ENCODE results near the gene LAMB4. TPM values are rescaled to one million over a fixed set of nuclear protein-coding genes. Genes with fewer than 3 reads are reported as not detected.

The LAMB4 gene
- total RNA-seq, 3 donors from 2014 or later = not detected

DNA sequence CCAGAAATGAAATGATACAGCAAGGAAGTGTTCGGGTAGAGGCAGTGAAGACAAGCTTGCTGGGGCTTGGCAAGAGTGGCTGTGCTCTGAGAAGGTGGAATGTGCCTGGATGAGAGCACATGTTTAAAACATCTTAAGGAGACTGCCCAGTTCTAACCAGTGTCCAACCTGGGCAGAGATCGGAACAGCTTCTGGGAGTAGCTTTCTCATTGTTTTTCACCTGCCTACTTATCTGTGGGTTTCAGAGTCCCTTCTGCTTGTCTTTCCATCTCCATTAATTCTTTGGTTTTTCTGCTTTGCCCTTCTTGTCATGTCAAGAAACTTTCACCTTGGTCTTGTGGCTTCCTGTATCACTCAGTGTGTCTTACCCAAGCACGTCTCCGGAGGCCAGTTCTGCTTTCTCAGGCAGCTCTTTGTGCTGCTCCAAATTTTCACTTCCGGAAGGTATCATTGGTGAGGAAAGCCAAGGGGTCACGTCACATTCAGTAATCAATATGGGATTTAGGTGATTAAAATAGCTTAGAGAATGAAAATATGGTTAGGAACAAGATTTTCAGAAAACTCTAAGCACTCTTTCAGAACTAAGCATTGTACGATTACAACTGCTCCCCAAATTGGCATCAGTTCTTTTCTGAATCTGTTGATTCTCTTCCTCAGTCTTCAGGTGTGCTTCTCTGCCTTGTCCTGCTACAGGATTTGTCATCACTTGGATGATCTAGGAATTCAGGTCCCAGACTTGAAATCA lies 5.5 kb upstream of the LAMB4 start:
- peaks cover 17% of the 10 kb centered on the region for H3K4me1 Mint-ChIP-seq (ENCODE audit: low read depth)
- no peaks in the 10 kb centered on the region for H3K9me3 Mint-ChIP-seq
- peaks cover 3% of the 10 kb centered on the region for H3K27me3 Mint-ChIP-seq (ENCODE audit: low read depth)
- ATAC-seq (peak; percentile 77 to 86), DNase-seq (no peak)
- no peaks in the 10 kb centered on the region for H3K36me3 Mint-ChIP-seq (ENCODE audit: insufficient read depth)
- H3K4me3 Mint-ChIP-seq = peak overlapping the region; percentile 22

GRCh38 chr7:108134486-108134885 lies 4.3 kb upstream of the LAMB4 start:
- ATAC-seq = no peak
- DNase-seq = no peak
- Mint-ChIP-seq H3K36me3 (ENCODE audit: insufficient read depth) (no peaks in the 10 kb centered on the region), H3K4me1 (ENCODE audit: low read depth) (peaks cover 17% of the 10 kb centered on the region), H3K9me3 (no peaks in the 10 kb centered on the region), H3K4me3 (no peak overlapping the region), H3K27me3 (ENCODE audit: low read depth) (peaks cover 1% of the 10 kb centered on the region)

- Mint-ChIP-seq H3K27me3 (ENCODE audit: low read depth) (peaks cover 2% of the 10 kb centered on the region), H3K4me3 (no peak overlapping the region), H3K4me1 (ENCODE audit: low read depth) (peaks cover 17% of the 10 kb centered on the region), H3K9me3 (no peaks in the 10 kb centered on the region), H3K36me3 (ENCODE audit: insufficient read depth) (no peaks in the 10 kb centered on the region)
- DNase-seq = no peak
- no peak for ATAC-seq
Measured at GRCh38 chr7:108132551-108133265, 2.5 kb upstream of the LAMB4 start.

- Mint-ChIP-seq H3K27me3 (ENCODE audit: low read depth) (peaks cover 2% of the 10 kb centered on the region), H3K4me3 (no peak overlapping the region), H3K9me3 (no peaks in the 10 kb centered on the region), H3K36me3 (ENCODE audit: insufficient read depth) (no peaks in the 10 kb centered on the region), H3K4me1 (ENCODE audit: low read depth) (no peaks in the 10 kb centered on the region)
- ATAC-seq (no peak), DNase-seq (no peak)
Measured at GRCh38 chr7:108129018-108129965, 869 bp downstream of the LAMB4 start.

DNA sequence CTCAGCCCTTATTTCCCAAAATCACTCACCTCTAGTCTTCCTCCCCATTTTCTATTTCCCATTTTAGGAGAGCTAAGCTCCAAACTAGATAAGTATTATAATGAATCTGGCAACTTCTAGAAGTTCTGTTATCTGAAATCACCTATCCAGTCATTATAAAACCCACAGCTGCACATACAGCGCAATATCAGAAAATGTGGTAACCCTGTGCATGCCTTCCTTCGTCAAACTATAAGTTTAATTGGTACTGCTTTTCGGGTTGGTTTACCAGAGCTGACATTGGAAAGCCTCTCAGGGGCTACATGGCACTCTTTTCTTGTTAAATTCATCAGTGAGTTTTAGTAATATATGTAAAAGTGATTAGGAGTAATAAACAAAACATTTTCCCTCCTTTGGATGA lies 1.6 kb downstream of the LAMB4 start:
- ATAC-seq (no peak), DNase-seq (no peak)
- H3K4me1 Mint-ChIP-seq (ENCODE audit: low read depth) = no peaks in the 10 kb centered on the region

GRCh38 chr7:108127461-108127860 lies 2.7 kb downstream of the LAMB4 start:
- no peak for DNase-seq
- H3K36me3 Mint-ChIP-seq (ENCODE audit: insufficient read depth) = no peaks in the 10 kb centered on the region
- H3K4me3 Mint-ChIP-seq = no peak overlapping the region
- H3K9me3 Mint-ChIP-seq = no peaks in the 10 kb centered on the region
- no peak for ATAC-seq
- H3K27me3 Mint-ChIP-seq (ENCODE audit: low read depth) = peaks cover 2% of the 10 kb centered on the region
- no peaks in the 10 kb centered on the region for H3K4me1 Mint-ChIP-seq (ENCODE audit: low read depth)

More for the DNA sequence above, 1.6 kb downstream of the LAMB4 start:
- no peak overlapping the region for H3K4me3 Mint-ChIP-seq
- no peaks in the 10 kb centered on the region for H3K9me3 Mint-ChIP-seq
- peaks cover 2% of the 10 kb centered on the region for H3K27me3 Mint-ChIP-seq (ENCODE audit: low read depth)
- no peaks in the 10 kb centered on the region for H3K36me3 Mint-ChIP-seq (ENCODE audit: insufficient read depth)

DNA sequence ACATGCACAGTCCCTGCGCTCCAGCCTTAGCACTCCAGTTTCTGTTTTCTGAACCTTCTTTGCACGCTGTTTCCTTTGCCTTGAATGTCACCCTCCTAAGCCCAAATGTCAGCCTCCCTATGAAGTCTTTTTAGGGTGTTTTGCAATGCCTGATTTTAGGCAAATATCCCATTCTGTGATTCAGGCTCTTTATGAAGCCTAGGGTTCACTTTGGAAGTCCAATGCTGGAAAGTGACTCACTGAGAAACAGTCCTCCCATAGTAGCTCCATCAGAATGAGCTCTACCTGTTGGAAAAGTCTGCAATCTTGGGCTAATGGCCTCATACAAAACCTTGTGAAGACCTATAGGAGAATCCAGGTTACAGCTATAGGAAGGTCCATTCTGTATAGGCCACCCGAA lies 5.3 kb downstream of the LAMB4 start:
- peaks cover 2% of the 10 kb centered on the region for H3K27me3 Mint-ChIP-seq (ENCODE audit: low read depth)
- ATAC-seq (no peak), DNase-seq (no peak)
- no peaks in the 10 kb centered on the region for H3K36me3 Mint-ChIP-seq (ENCODE audit: insufficient read depth)
- no peaks in the 10 kb centered on the region for H3K4me1 Mint-ChIP-seq (ENCODE audit: low read depth)
- H3K9me3 Mint-ChIP-seq = no peaks in the 10 kb centered on the region
- H3K4me3 Mint-ChIP-seq = no peak overlapping the region

DNA sequence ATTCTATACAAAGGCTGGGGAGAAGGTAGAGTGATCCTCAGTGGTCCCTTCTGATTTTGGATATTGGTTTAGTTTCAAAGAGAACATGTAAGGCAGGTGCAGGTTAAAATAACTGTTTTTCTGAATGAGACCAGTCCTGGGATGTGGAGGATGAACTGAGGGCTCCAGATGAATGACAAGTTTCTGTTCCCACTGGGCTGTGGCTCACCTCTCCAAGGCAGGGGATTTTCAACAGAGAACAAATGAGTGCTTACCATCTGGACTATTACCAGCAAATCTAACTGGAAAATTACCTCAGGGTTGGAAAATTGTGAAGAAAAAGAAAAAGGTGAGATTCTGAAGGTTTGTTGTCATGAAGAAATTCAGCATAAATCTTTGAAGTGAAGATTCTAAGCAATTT lies 8.0 kb downstream of the LAMB4 start:
- no peaks in the 10 kb centered on the region for H3K9me3 Mint-ChIP-seq
- ATAC-seq (no peak), DNase-seq (no peak)
- H3K36me3 Mint-ChIP-seq (ENCODE audit: insufficient read depth) = no peaks in the 10 kb centered on the region
- H3K27me3 Mint-ChIP-seq (ENCODE audit: low read depth) = no peaks in the 10 kb centered on the region
- H3K4me3 Mint-ChIP-seq = no peak overlapping the region
- H3K4me1 Mint-ChIP-seq (ENCODE audit: low read depth) = no peaks in the 10 kb centered on the region

DNA sequence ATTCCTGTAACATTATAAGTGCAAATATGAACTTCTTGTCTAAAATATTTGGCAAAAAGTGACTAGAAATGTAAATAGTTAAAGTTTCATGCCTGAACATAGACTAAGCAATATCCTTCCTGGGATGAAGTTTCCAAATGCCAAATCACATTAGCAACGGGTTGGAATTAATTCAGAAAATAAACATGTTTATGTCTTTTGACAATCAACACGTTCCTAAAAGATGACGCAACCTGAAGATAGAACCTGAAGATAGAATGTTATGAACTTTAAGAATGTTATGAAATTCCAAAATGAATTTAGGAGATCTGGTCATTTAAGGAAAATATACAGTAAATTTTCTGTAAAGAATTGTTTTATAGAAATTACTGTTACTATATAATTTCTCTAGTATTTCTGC lies 9.2 kb downstream of the LAMB4 start:
- Mint-ChIP-seq H3K27me3 (ENCODE audit: low read depth) (peaks cover under 1% of the 10 kb centered on the region), H3K9me3 (no peaks in the 10 kb centered on the region), H3K36me3 (ENCODE audit: insufficient read depth) (no peaks in the 10 kb centered on the region), H3K4me1 (ENCODE audit: low read depth) (no peaks in the 10 kb centered on the region), H3K4me3 (no peak overlapping the region)
- DNase-seq (no peak), ATAC-seq (no peak)

DNA sequence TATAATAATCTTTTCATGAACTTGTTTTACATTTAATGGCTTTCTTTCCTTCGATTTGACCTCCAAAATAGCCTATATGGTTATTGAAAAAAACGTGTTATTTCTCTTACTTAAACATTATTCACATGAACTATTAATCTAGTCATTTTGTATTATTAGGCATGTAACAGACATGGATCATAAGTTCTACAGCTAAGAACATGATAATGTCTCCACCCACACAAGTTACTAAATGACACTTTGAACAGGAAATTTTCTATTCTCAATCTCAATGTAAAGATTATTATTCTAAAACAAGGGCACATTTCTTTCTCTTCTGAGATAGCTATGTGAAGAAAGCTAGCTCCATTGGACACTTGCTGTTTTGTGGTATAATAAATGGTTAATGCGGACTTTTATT lies 10.0 kb downstream of the LAMB4 start:
- ATAC-seq (no peak), DNase-seq (no peak)
- Mint-ChIP-seq H3K36me3 (ENCODE audit: insufficient read depth) (no peaks in the 10 kb centered on the region), H3K4me1 (ENCODE audit: low read depth) (no peaks in the 10 kb centered on the region), H3K27me3 (ENCODE audit: low read depth) (peaks cover 4% of the 10 kb centered on the region), H3K9me3 (no peaks in the 10 kb centered on the region), H3K4me3 (no peak overlapping the region)

DNA sequence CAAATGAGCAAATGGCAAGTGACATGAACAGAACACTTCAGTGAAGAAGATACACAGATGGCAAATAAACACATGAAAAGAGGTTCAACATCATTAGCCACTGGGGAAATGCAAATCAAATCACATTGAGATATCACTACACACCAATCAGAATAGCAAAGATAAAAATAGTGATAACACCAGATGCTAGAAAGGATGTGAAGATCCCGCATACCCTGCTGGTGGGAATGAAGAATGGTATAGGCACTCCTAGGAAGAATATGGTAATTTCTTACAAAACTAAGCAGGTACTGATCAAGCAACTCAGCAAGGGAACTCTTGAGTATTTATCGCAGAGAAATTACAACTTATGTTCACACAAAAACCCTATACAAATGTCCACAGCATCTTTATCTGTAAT lies 11.2 kb downstream of the LAMB4 start:
- Mint-ChIP-seq H3K27me3 (ENCODE audit: low read depth) (peaks cover 4% of the 10 kb centered on the region), H3K36me3 (ENCODE audit: insufficient read depth) (no peaks in the 10 kb centered on the region), H3K4me3 (no peak overlapping the region), H3K9me3 (no peaks in the 10 kb centered on the region), H3K4me1 (ENCODE audit: low read depth) (no peaks in the 10 kb centered on the region)
- DNase-seq (no peak), ATAC-seq (no peak)

- no peak for ATAC-seq
- Mint-ChIP-seq H3K4me1 (ENCODE audit: low read depth) (no peaks in the 10 kb centered on the region), H3K4me3 (no peak overlapping the region), H3K27me3 (ENCODE audit: low read depth) (peaks cover 4% of the 10 kb centered on the region), H3K9me3 (no peaks in the 10 kb centered on the region), H3K36me3 (ENCODE audit: insufficient read depth) (no peaks in the 10 kb centered on the region)
- no peak for DNase-seq
Measured at GRCh38 chr7:108114117-108114841, 15.9 kb downstream of the LAMB4 start.

DNA sequence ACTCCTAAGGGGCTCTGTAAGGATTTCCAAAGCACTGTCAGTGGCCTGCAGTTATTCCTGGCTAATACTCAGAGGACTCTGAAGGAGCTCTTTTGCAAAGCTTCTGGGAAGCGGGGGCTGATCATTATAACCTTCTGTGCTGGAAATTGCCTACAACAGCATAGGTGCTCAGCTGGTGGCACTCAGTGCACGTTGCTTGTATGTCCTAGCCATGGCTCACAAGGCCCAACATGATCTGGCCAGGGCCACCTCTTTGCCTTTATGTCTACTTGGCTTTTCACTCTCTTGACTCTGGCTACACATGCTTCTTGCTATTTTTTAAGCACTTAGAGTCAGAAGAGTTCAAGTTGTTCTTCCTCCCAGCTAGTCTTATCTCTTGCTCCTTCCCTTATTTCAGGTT lies 17.5 kb downstream of the LAMB4 start:
- peaks cover 4% of the 10 kb centered on the region for H3K27me3 Mint-ChIP-seq (ENCODE audit: low read depth)
- DNase-seq = no peak
- H3K9me3 Mint-ChIP-seq = no peaks in the 10 kb centered on the region
- H3K4me3 Mint-ChIP-seq = no peak overlapping the region
- no peaks in the 10 kb centered on the region for H3K36me3 Mint-ChIP-seq (ENCODE audit: insufficient read depth)
- H3K4me1 Mint-ChIP-seq (ENCODE audit: low read depth) = no peaks in the 10 kb centered on the region
- ATAC-seq = no peak

All from activated T-cell treated with anti-CD3 and anti-CD28 coated beads, Interleukin-2, amount 50 U/mL, for 4 hours (primary cell).